NCI-H345 treated with DMSO at 0.1 percent for 48 hours (cell line): ENCODE results near the gene AGBL4.
A peak's percentile ranks its signal among the peaks of the same experiment; 100 is the strongest.

Experiments used
- DNase-seq: peaks from one replicate; lab custom pipeline; 2025; ENCODE audit not compliant: unreplicated experiment; lab: John Stamatoyannopoulos, UW

The AGBL4 gene

GRCh38 chr1:48693674-48694320 lies 1330.0 kb downstream of the AGBL4 start:
- DNase-seq, result no peak

- no peak for DNase-seq
Observed at GRCh38 chr1:48693180-48693579, 1330.6 kb downstream of the AGBL4 start.

- no peak for DNase-seq
Observed at GRCh38 chr1:48692235-48692634, 1331.5 kb downstream of the AGBL4 start.

GRCh38 chr1:48691429-48692001 lies 1332.2 kb downstream of the AGBL4 start:
- DNase-seq, result no peak

GRCh38 chr1:48688102-48688760 lies 1335.5 kb downstream of the AGBL4 start:
- DNase-seq, result no peak

GRCh38 chr1:48687282-48688045 lies 1336.3 kb downstream of the AGBL4 start:
- DNase-seq, result no peak

GRCh38 chr1:48686159-48686558 lies 1337.6 kb downstream of the AGBL4 start:
- DNase-seq, result no peak

- DNase-seq, result no peak
Observed at GRCh38 chr1:48684381-48684780, 1339.4 kb downstream of the AGBL4 start.

GRCh38 chr1:48683839-48684238 lies 1339.9 kb downstream of the AGBL4 start:
- no peak for DNase-seq

- no peak for DNase-seq
Observed at GRCh38 chr1:48681476-48682305, 1342.1 kb downstream of the AGBL4 start.

- DNase-seq, result no peak
Observed at GRCh38 chr1:48680411-48681035, 1343.2 kb downstream of the AGBL4 start.

GRCh38 chr1:48679859-48680258 lies 1343.9 kb downstream of the AGBL4 start:
- no peak for DNase-seq

GRCh38 chr1:48678710-48679505 lies 1344.8 kb downstream of the AGBL4 start:
- DNase-seq, result no peak

- peak; percentile 59 for DNase-seq
Observed at GRCh38 chr1:48677306-48678287, 1346.2 kb downstream of the AGBL4 start.

- DNase-seq, result no peak
Observed at GRCh38 chr1:48676822-48677221, 1346.9 kb downstream of the AGBL4 start.

GRCh38 chr1:48676376-48676775 lies 1347.4 kb downstream of the AGBL4 start:
- DNase-seq, result no peak

GRCh38 chr1:48675251-48675650 lies 1348.5 kb downstream of the AGBL4 start:
- no peak for DNase-seq

GRCh38 chr1:48674641-48675040 lies 1349.1 kb downstream of the AGBL4 start:
- no peak for DNase-seq
